ENCODE measurements around the gene C2orf80.

GRCh38 chr2:208130712-208131110 lies 59.1 kb downstream of the C2orf80 start:
- TF ChIP-seq CTCF (conservative IDR thresholded peaks at IDR 0.05 in 1 of 2, IDR thresholded peaks at IDR 0.05 in 1 of 2; ENCODE audit: extremely low read depth in 1 of 2, insufficient read depth in 1 of 2, low read depth in 1 of 2, low read length in 2 of 2) (no peak), EZH2 (IDR thresholded peaks at IDR 0.05; ENCODE audit: borderline replicate concordance, low read length) (no peak)

Data from mammary epithelial cell (primary cell).